Measurements from ENCODE around the gene DPF1.

GRCh38 chr19:38253788-38254187 lies 29.8 kb upstream of the DPF1 start:
- TF ChIP-seq CTCF (IDR thresholded peaks at IDR 0.05) (no peak), POLR2A (IDR thresholded peaks at IDR 0.05) (no peak)

Measured in esophagus squamous epithelium (tissue), 4 donors.